ENCODE results near the gene SLC25A43.
"Not testable (repeated sequence)": the region's sequence is repeated elsewhere in the genome, so short reads cannot be mapped to it uniquely, and the experiment has no call there.

The SLC25A43 gene

GRCh38 chrX:119398974-119399771, at the start of gene SLC25A43:
TSS of gene SLC25A43 (plus strand) at chrX:119399336. CDS start at chrX:119399404, 68 bp downstream.
- DNase-seq (ENCODE audit: low spot score) = no peak

DNA sequence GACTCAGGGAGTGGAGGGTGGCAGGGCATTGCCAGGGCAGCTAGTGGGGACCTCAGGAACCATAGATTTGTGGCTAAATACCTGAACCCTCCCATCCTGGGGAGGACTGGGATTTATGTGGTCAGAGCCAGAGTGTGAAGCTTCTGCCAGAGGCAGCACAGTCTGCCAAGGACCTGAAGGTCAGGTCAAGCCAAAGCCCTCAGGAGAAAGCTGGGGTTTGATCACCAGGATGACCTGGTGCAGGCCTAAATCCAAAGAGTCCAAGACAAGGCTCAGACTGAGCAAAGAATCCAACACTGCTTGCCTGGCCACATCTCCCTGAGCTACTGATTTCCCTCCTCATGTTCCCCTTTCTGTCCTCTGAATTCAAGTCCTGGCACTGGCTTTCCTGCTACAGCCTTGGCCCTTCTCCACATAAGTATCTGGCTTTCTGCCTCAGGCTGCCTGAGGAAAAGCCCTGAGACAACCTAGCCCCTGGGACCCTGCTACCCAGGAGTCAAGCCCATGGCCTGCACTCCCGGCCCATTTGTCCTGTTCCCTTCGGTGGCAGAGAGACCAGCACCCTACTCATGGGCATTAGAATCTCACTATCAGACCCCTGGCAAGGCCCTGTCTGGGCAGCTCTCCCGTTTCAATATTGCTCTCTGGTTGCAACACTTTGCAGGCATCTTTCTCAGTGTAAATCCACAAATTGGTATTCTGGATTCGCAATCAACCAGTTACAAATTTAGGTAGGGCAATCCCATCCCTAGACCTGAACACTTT, 39.3 kb upstream of the SLC25A43 start:
- no peak for DNase-seq (ENCODE audit: low spot score)

DNA sequence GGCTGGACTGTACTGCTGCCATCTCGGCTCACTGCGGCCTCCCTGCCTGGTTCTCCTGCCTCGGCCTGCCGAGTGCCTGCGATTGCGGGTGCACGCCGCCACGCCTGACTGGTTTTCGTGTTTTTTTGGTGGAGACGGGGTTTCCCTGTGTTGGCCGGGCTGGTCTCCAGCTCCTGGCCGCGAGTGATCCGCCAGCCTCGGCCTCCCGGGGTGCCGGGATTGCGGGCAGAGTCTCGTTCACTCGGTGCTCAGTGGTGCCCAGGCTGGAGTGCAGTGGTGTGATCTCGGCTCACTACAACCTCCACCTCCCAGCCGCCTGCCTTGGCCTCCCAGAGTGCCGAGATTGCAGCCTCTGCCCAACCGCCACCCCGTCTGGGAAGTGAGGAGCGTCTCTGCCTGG, 37.7 kb upstream of the SLC25A43 start:
- DNase-seq (ENCODE audit: low spot score) = not testable (repeated sequence)

DNA sequence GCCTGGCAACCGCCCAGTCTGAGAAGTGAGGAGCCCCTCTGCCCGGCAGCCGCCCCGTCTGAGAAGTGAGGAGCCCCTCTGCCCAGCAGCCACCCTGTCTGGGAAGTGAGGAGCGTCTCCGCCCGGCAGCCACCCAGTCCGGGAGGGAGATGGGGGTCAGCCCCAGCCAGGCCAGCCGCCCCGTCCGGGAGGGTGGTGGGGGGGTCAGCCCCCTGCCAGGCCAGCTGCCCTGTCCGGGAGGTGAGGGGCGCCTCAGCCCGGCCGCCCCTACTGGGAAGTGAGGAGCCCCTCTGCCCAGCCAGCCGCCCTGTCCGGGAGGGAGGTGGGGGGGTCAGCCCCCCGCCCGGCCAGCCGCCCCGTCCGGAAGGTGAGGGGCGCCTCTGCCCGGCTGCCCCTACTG, 37.1 kb upstream of the SLC25A43 start:
- DNase-seq (ENCODE audit: low spot score) = not testable (repeated sequence)

DNA sequence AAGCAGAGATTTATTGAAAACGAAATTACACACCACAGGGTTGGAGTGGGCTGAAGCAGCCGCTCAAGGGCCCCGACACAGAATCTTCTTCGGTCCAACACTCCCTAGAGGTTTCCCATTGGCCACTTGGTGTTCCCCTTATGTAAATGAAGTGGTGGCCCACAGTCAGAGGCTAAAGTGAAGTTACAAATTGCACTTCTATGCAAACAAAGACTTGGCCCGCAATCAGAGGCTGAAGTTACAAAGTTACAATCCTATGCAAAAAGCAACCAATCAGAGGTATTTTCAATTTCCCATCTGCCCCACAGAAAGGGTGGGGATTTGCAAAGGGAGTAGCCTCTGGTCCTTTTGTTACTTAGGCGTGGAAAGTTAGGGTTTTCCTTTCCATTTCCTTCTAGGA, 35.7 kb upstream of the SLC25A43 start:
- no peak for DNase-seq (ENCODE audit: low spot score)

DNA sequence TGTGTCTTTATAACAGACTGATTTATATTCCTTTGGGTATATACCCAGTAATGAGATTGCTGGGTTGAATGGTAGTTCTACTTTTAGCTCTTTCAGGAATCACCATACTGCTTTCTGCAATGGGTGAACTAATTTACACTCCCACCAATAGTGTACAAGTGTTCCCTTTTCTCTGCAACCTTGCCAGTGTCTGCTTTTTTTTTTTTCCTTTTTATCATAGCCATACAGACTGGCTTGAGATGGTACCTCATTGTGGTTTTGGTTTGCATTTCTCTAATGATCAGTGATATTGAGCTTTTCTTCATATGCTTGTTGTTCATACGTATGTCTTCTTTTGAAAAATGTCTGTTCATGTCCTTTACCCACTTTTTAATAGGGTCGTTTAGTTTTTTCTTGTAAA, 27.3 kb upstream of the SLC25A43 start:
- not testable (repeated sequence) for DNase-seq (ENCODE audit: low spot score)

DNA sequence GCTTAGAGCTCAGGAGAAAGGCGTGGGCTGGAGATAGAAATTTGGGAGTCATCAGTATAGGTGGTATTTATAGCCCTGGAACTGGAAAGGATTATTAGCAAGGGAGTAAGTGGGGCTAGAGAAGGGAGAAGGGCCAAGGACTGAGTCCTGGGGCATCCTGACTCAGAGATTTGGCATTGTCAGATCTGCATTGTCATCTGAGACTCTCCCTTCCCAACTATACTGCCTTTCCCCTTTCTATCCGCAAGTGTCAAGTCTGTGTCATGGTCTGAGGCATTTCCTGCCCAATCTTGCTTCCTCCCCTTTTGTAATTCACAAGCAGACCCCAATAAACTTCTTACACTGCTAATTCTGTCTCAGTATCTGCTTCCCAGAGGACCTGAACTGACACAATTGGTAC, 24.4 kb upstream of the SLC25A43 start:
- DNase-seq (ENCODE audit: low spot score) = no peak

DNA sequence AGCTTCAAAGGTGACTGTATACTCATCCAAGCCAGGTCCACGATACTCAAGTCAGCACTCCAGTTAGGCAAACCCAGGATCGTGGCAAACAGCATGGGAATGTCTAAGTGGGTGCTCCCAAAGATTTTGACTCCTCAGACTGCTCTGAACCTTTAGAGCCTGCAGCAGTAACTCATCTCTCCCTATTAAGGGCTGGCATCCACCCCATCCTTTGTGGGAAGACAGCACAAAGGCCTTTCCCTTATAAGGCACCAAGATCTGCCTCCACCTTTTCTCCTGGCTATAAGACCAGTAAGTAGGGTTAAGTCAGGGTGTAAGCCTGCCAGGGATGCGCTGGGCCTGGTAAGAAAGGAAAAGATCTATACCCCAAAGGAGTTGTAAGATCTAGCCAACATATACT, 23.6 kb upstream of the SLC25A43 start:
- DNase-seq (ENCODE audit: low spot score) = no peak

DNA sequence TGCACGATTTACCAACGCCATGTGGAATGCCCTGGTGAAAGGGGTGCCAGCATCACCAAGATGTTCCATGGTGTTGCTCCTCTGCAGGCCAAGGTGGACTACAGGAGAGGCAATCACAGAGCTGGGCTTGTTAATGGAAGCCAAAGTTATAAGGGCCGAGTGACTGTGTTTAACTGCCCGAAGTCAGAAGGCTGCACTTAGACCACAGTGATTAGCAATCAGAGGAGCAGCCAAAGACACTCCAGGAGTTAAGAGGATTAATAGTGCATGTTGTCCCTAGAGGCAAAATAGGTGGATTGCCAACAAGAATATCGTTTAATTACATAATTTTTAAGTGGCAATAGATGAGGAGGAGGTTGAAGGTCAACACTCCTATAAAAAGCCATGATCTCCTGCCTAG, 22.8 kb upstream of the SLC25A43 start:
- no peak for DNase-seq (ENCODE audit: low spot score)

- DNase-seq (ENCODE audit: low spot score) = no peak
Measured at GRCh38 chrX:119381349-119381944, 17.7 kb upstream of the SLC25A43 start.

- no peak for DNase-seq (ENCODE audit: low spot score)
Measured at GRCh38 chrX:119382606-119383005, 16.5 kb upstream of the SLC25A43 start.

DNA sequence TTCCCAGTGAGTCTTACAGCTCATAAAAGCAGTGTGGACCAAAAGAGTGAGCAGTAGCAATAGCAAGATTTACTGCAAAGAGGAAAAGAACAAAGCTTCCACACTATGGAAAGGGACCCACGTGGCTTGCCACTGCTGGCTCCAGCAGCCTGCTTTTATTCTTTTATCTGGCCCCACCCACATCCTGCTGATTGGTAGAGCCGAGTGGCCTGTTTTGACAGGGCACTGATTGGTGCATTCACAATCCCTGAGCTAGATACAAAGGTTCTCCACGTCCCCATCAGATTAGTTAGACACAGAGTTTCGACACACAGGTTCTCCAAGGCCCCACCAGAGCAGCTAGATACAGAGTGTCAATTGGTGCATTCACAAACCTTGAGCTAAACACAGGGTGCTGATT, 12.5 kb upstream of the SLC25A43 start:
- not testable (repeated sequence) for DNase-seq (ENCODE audit: low spot score)

GRCh38 chrX:119387426-119387825, 11.7 kb upstream of the SLC25A43 start:
- DNase-seq (ENCODE audit: low spot score) = not testable (repeated sequence)

DNA sequence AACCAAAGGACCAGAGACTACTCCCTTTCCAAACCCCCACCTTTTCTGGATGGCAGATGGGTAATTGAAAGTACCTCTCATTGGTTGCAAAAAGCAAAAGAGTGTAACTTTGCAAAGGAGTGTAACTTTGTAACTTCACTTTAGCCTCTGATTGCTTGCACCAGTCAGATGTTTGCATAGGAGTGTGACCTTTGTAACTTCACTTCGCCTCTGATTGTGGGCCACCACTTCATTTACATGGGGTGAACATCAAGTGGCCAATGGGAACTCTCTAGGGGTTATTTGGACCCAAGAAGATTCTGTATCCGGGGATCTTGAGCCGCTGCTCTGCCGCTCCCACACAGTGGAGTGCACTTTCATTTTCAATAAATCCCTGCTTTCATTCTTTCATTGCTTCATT, 9.9 kb upstream of the SLC25A43 start:
- DNase-seq (ENCODE audit: low spot score) = no peak

DNA sequence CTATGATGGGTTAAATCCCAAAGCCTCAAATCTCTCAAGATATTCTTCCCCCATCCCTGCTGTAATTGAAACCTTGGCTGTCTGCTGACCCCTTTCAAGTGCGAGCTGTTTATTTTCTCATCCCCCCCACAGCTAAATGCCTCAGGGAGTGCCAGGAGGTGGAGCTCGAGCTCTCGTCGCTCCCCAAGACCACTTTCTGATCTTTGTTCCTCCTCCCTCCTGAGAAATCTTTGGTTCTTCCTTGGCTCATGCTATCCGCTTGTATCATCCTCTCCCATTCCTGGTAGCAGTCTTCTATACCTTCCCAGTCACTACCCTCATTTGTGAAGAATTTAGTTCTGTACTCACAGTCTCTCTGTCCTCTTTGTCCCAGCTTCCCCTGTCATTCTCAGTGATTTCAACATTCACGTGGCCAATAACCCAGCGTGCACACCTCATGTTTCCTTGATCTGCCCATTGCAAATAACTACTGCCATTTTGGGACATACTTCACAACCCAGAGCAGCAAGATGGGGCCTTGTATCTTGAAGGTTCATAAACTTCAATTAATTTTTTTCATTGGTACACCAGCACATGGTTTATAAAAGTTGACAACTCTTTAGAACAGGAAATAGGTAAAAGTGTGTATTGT, 9.2 kb upstream of the SLC25A43 start:
- DNase-seq (ENCODE audit: low spot score) = no peak

DNA sequence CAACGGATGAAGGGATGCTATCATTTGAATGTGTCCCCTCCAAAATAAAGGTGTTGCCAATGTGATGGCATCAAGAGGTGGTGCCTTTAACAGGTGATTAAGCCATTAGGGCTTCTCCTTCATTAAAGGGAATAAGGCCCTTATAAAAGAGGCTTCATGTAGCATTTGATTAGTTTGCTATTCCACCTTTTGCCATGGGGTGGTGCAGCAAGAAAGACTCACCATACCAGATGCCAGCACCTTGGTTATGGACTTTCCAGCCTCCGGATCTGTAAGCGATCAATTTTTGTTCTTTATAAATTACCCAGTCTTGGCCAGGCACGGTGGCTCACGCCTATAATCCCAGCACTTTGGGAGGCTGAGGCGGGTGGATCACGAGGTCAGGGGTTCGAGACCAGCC, 7.9 kb upstream of the SLC25A43 start:
- no peak for DNase-seq (ENCODE audit: low spot score)

- no peak for DNase-seq (ENCODE audit: low spot score)
Measured at GRCh38 chrX:119393144-119393543, 6.0 kb upstream of the SLC25A43 start.

GRCh38 chrX:119398587-119398973, 556 bp upstream of the SLC25A43 start:
- no peak for DNase-seq (ENCODE audit: low spot score)

- no peak for DNase-seq (ENCODE audit: low spot score)
Measured at GRCh38 chrX:119399772-119400101, 601 bp downstream of the SLC25A43 start.

- no peak for DNase-seq (ENCODE audit: low spot score)
Measured at GRCh38 chrX:119401569-119401968, 2.4 kb downstream of the SLC25A43 start.

GRCh38 chrX:119402588-119402987, 3.5 kb downstream of the SLC25A43 start:
- no peak for DNase-seq (ENCODE audit: low spot score)

DNA sequence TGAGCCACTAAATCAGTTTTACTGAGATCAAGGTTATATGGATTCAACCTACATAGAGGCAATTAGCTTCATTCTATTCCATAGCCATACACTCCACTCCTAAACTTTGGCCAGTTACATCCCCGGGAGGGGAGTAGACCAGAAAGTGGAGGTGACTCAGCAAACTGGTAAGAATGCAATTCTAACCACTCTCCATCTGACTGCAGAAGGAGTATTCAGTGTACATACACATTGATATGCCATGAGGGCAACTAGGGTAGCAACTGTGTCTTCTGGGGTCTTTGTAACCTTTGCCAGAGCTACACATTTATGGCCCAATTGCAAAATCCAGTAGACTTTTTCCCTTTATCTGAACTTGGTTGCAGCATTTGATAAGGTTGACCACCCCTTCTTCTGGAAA, 7.6 kb downstream of the SLC25A43 start:
- no peak for DNase-seq (ENCODE audit: low spot score)

DNA sequence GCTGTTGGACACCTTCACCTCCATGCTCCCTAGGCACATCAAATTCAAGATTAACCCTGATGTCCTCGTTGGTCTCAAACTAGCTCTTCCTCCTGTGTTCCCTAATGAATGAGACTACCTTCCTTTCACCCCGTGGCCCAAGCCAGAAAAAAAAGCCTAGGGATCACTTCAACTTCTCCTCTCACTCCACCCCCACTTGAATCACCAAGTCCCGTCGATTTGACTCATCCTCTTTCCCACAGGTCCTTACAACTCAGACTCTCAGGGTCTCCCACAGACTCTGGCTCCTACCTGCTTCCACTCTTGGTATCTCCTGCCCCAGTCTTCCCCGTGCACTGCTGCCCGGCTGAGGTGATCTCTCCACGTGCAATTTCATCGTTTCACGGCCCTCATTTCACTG, 8.5 kb downstream of the SLC25A43 start:
- DNase-seq (ENCODE audit: low spot score) = no peak
